Right ventricle myocardium inferior (tissue), 1 donor: ENCODE measurements around the gene FBXO8. TPM values are rescaled to one million over a fixed set of nuclear protein-coding genes. Genes with fewer than 3 reads are reported as not detected.

Source experiments
- ATAC-seq: fragments of 200-7000 bp; cut with Tn5 transposase; one replicate; pipeline ENCODE4 v1.9.1; 2020; ENCODE audit warnings: mild to moderate bottlenecking, moderate library complexity
- DNase-seq: peaks from one replicate; pipeline ENCODE4 v3.0.0; 2021; ENCODE audit errors: missing footprints
- intact Hi-C: fragments of 100-400 bp; cut with DNase I; formaldehyde crosslinking; loops from one replicate; pipeline ENCODE4 v1.11.0; 2022
- total RNA-seq: library from RNA; stranded (reverse); fragmentation: NEBNext Ultra II Directional; extraction: Animal tissue kit (Norgen Biotek cat#: 25700); gene quantifications from one replicate; pipeline ENCODE4 v1.2.1, GENCODE V29; 2021
- donor health status: DM: no; HTN: yes; CAD: no; lungs with severe emphysema.

FBXO8 gene
- total RNA-seq, 1 donor from 2014 or later = 25.9 TPM

GRCh38 chr4:174256277-174256713 lies 27.2 kb downstream of the FBXO8 start:
- DNase-seq (no peak), ATAC-seq (peak; percentile 39)
- intact Hi-C loops = no loop called here

- DNase-seq (no peak), ATAC-seq (no peak)
- intact Hi-C loops = no loop called here
Measured at GRCh38 chr4:174255786-174256185, 27.7 kb downstream of the FBXO8 start.

- ATAC-seq (no peak), DNase-seq (no peak)
- intact Hi-C loops = no loop called here
Measured at GRCh38 chr4:174255374-174255773, 28.1 kb downstream of the FBXO8 start.

- intact Hi-C loops = no loop called here
- ATAC-seq (no peak), DNase-seq (no peak)
Measured at GRCh38 chr4:174254613-174255012, 28.9 kb downstream of the FBXO8 start.

GRCh38 chr4:174252412-174252811 lies 31.1 kb downstream of the FBXO8 start:
- no peak for DNase-seq
- intact Hi-C loops = no loop called here
- ATAC-seq = no peak

- intact Hi-C loops = no loop called here
- DNase-seq (no peak), ATAC-seq (peak; percentile 76)
Measured at GRCh38 chr4:174248407-174248806, 35.1 kb downstream of the FBXO8 start.

GRCh38 chr4:174245714-174246113 lies 37.8 kb downstream of the FBXO8 start:
- ATAC-seq (no peak), DNase-seq (no peak)
- intact Hi-C loops = no loop called here

GRCh38 chr4:174244441-174244840 lies 39.0 kb downstream of the FBXO8 start:
- intact Hi-C loops = no loop called here
- ATAC-seq = no peak
- no peak for DNase-seq

GRCh38 chr4:174241162-174241561 lies 42.3 kb downstream of the FBXO8 start:
- intact Hi-C loops = no loop called here
- ATAC-seq (no peak), DNase-seq (no peak)

GRCh38 chr4:174236359-174236758 lies 47.1 kb downstream of the FBXO8 start:
- intact Hi-C loops = no loop called here
- DNase-seq (no peak), ATAC-seq (no peak)

- intact Hi-C loops = no loop called here
- no peak for ATAC-seq
- no peak for DNase-seq
Measured at GRCh38 chr4:174230680-174231079, 52.8 kb downstream of the FBXO8 start.

- DNase-seq (no peak), ATAC-seq (no peak)
- intact Hi-C loops = no loop called here
Measured at GRCh38 chr4:174230148-174230547, 53.3 kb downstream of the FBXO8 start.

- ATAC-seq (no peak), DNase-seq (no peak)
- intact Hi-C loops = no loop called here
Measured at GRCh38 chr4:174228988-174229387, 54.5 kb downstream of the FBXO8 start.

- ATAC-seq = no peak
- intact Hi-C loops = no loop called here
- no peak for DNase-seq
Measured at GRCh38 chr4:174225349-174226049, 58.0 kb downstream of the FBXO8 start.

GRCh38 chr4:174224550-174224949 lies 58.9 kb downstream of the FBXO8 start:
- intact Hi-C loops = no loop called here
- ATAC-seq = no peak
- DNase-seq = no peak

GRCh38 chr4:174222266-174222872 lies 61.1 kb downstream of the FBXO8 start:
- DNase-seq (no peak), ATAC-seq (no peak)
- intact Hi-C loops = no loop called here

- intact Hi-C loops = loop anchor here (5.0 to 10.0 kb wide), 2 partner anchors 99 to 703 kb away; no protein-coding TSS in a partner anchor
- DNase-seq = no peak
- peak; percentile 16 for ATAC-seq
Measured at GRCh38 chr4:174218127-174218790, 65.2 kb downstream of the FBXO8 start.

- DNase-seq = peak; percentile 66
- intact Hi-C loops = loop anchor here (5.0 to 10.0 kb wide), 2 partner anchors 100 to 703 kb away; no protein-coding TSS in a partner anchor
- peak; percentile 72 for ATAC-seq
Measured at GRCh38 chr4:174217273-174218126, 66.0 kb downstream of the FBXO8 start.

GRCh38 chr4:174216799-174217272 lies 66.6 kb downstream of the FBXO8 start:
- no peak for ATAC-seq
- intact Hi-C loops = loop anchor here (5.0 to 10.0 kb wide), 2 partner anchors 100 to 702 kb away; no protein-coding TSS in a partner anchor
- no peak for DNase-seq
